Measurements from ENCODE around the gene SIX2. TPM values are rescaled to one million over a fixed set of nuclear protein-coding genes. Genes with fewer than 3 reads are reported as not detected.

SIX2 gene
- total RNA-seq, 1 experiment from 2014 or later: 1.9 TPM

GRCh38 chr2:45000921-45001868, 8.1 kb downstream of the SIX2 start:
- Histone ChIP-seq H3K36me3 (ENCODE audit: control insufficient read depth, insufficient read depth, low read length) (no peaks in the 10 kb centered on the region), H3K27me3 (replicated peaks; ENCODE audit: control insufficient read depth, insufficient read depth, low read length) (0 out of 2 replicates have a peak, but pooled peaks cover 2% of the 10 kb centered on the region), H3K9me3 (no peaks in the 10 kb centered on the region), H3K4me1 (no peaks in the 10 kb centered on the region), H3K4me3 (ENCODE audit: low read depth, low read length) (no peak overlapping the region)
- Mint-ChIP-seq H3K4me3 (ENCODE audit: unreplicated experiment) (no peak overlapping the region), H3K4me1 (ENCODE audit: low read depth, unreplicated experiment) (no peaks in the 10 kb centered on the region), H3K9me3 (ENCODE audit: unreplicated experiment) (no peaks in the 10 kb centered on the region), H3K36me3 (ENCODE audit: insufficient read depth, unreplicated experiment) (no peaks in the 10 kb centered on the region), H3K27me3 (ENCODE audit: insufficient read depth, unreplicated experiment) (peaks cover 14% of the 10 kb centered on the region), H3K27ac (ENCODE audit: unreplicated experiment) (no peak overlapping the region)
- CTCF ChIA-PET: interaction anchor here (0.5 kb wide), 1 partner anchor 67 kb away, joined by 4 read pairs; no protein-coding TSS in a partner anchor
- BruUV-seq (replicated peaks): no TSS peak
- POLR2A ChIA-PET: interaction anchor here (0.5 kb wide), 1 partner anchor 257 kb away, joined by 3 read pairs; no protein-coding TSS in a partner anchor
- DNase-seq: no peak
- intact Hi-C loops (cut with micrococcal nuclease; ENCODE audit: unreplicated experiment): no loop called here
- TF ChIP-seq CTCF (IDR thresholded peaks at IDR 0.05; ENCODE audit: insufficient read depth in 1 of 2, low read depth in 1 of 2, low read length in 1 of 2, severe bottlenecking in 1 of 2, unreplicated experiment in 1 of 2): no peak

GRCh38 chr2:45000341-45000901, 8.8 kb downstream of the SIX2 start:
- intact Hi-C loops (cut with micrococcal nuclease; ENCODE audit: unreplicated experiment): no loop called here
- H3K36me3 ChIP-seq (ENCODE audit: control insufficient read depth, insufficient read depth, low read length): no peaks in the 10 kb centered on the region
- H3K4me1 ChIP-seq: no peaks in the 10 kb centered on the region
- no peaks in the 10 kb centered on the region for H3K36me3 Mint-ChIP-seq (ENCODE audit: insufficient read depth, unreplicated experiment)
- DNase-seq: no peak
- no peak overlapping the region for H3K27ac Mint-ChIP-seq (ENCODE audit: unreplicated experiment)
- H3K9me3 ChIP-seq: no peaks in the 10 kb centered on the region
- ChIA-PET CTCF (no interaction called here), POLR2A (no interaction called here)
- BruUV-seq (replicated peaks): no TSS peak
- H3K9me3 Mint-ChIP-seq (ENCODE audit: unreplicated experiment): no peaks in the 10 kb centered on the region
- H3K4me3 Mint-ChIP-seq (ENCODE audit: unreplicated experiment): no peak overlapping the region
- H3K4me1 Mint-ChIP-seq (ENCODE audit: low read depth, unreplicated experiment): no peaks in the 10 kb centered on the region
- H3K4me3 ChIP-seq (ENCODE audit: low read depth, low read length): no peak overlapping the region
- H3K27me3 Mint-ChIP-seq (ENCODE audit: insufficient read depth, unreplicated experiment): peaks cover 16% of the 10 kb centered on the region
- no peak for TF ChIP-seq CTCF (IDR thresholded peaks at IDR 0.05; ENCODE audit: insufficient read depth in 1 of 2, low read depth in 1 of 2, low read length in 1 of 2, severe bottlenecking in 1 of 2, unreplicated experiment in 1 of 2)
- H3K27me3 ChIP-seq (replicated peaks; ENCODE audit: control insufficient read depth, insufficient read depth, low read length): 0 out of 2 replicates have a peak, but pooled peaks cover 2% of the 10 kb centered on the region

- TF ChIP-seq CTCF (IDR thresholded peaks at IDR 0.05; ENCODE audit: insufficient read depth in 1 of 2, low read depth in 1 of 2, low read length in 1 of 2, severe bottlenecking in 1 of 2, unreplicated experiment in 1 of 2): no peak
- H3K4me1 Mint-ChIP-seq (ENCODE audit: low read depth, unreplicated experiment): no peaks in the 10 kb centered on the region
- Histone ChIP-seq H3K27me3 (replicated peaks; ENCODE audit: control insufficient read depth, insufficient read depth, low read length) (0 out of 2 replicates have a peak, but pooled peaks cover 2% of the 10 kb centered on the region), H3K9me3 (no peaks in the 10 kb centered on the region), H3K4me3 (ENCODE audit: low read depth, low read length) (no peak overlapping the region), H3K36me3 (ENCODE audit: control insufficient read depth, insufficient read depth, low read length) (no peaks in the 10 kb centered on the region), H3K4me1 (no peaks in the 10 kb centered on the region)
- no peaks in the 10 kb centered on the region for H3K36me3 Mint-ChIP-seq (ENCODE audit: insufficient read depth, unreplicated experiment)
- no peak overlapping the region for H3K4me3 Mint-ChIP-seq (ENCODE audit: unreplicated experiment)
- H3K9me3 Mint-ChIP-seq (ENCODE audit: unreplicated experiment): no peaks in the 10 kb centered on the region
- H3K27ac Mint-ChIP-seq (ENCODE audit: unreplicated experiment): no peak overlapping the region
- BruUV-seq (replicated peaks): no TSS peak
- DNase-seq: no peak
- H3K27me3 Mint-ChIP-seq (ENCODE audit: insufficient read depth, unreplicated experiment): peaks cover 19% of the 10 kb centered on the region
- ChIA-PET CTCF (no interaction called here), POLR2A (no interaction called here)
- intact Hi-C loops (cut with micrococcal nuclease; ENCODE audit: unreplicated experiment): no loop called here
Observed at GRCh38 chr2:44999540-44999939, 9.7 kb downstream of the SIX2 start.

Measured in Caco-2 (cell line).